Endodermal cell (in vitro differentiated cells): Measurements from ENCODE around the gene P2RY1. TPM values are rescaled to one million over a fixed set of nuclear protein-coding genes. Genes with fewer than 3 reads are reported as not detected.

Experiments
- DNase-seq: peaks from one replicate; pipeline ENCODE4 v3.0.0-alpha.2; 2017
- H3K27ac ChIP-seq: 2 replicates; pipeline ENCODE4 v1.5.1; 2013; ENCODE audit warnings: mild to moderate bottlenecking, low read depth, low read length, moderate library complexity
- H3K27me3 ChIP-seq: 2 replicates; pipeline ENCODE4 v1.6.1; 2013; ENCODE audit warnings: mild to moderate bottlenecking, low read length, moderate library complexity; ENCODE audit not compliant: insufficient read depth, control insufficient read depth, poor library complexity, severe bottlenecking
- H3K36me3 ChIP-seq: 2 replicates; pipeline ENCODE4 v1.7.0; 2013; ENCODE audit warnings: mild to moderate bottlenecking, low read length, moderate library complexity; ENCODE audit not compliant: control insufficient read depth, insufficient read depth
- H3K4me1 ChIP-seq: one replicate; pipeline ENCODE4 v1.7.0; 2013; ENCODE audit warnings: low read length; ENCODE audit not compliant: control insufficient read depth, insufficient read depth
- H3K4me3 ChIP-seq: 2 replicates; pipeline ENCODE4 v1.5.1; 2013; ENCODE audit warnings: mild to moderate bottlenecking, low read length, moderate library complexity
- H3K9ac ChIP-seq: 2 replicates; pipeline ENCODE4 v1.6.1; 2013; ENCODE audit warnings: mild to moderate bottlenecking, low read length, moderate library complexity; ENCODE audit not compliant: poor library complexity, severe bottlenecking; ENCODE audit errors: extremely low read depth
- H3K9me3 ChIP-seq: 2 replicates; pipeline ENCODE4 v1.6.1; 2013; ENCODE audit warnings: mild to moderate bottlenecking, low read length, moderate library complexity; ENCODE audit not compliant: control insufficient read depth
- H3K27ac Mint-ChIP-seq: 2 replicates; pipeline ENCODE4 v1.8.0; 2020; ENCODE audit warnings: mixed read lengths
- H3K27me3 Mint-ChIP-seq: 2 replicates; pipeline ENCODE4 v1.8.0; 2021; ENCODE audit warnings: mild to moderate bottlenecking, mixed read lengths; ENCODE audit not compliant: insufficient read depth
- H3K36me3 Mint-ChIP-seq: 2 replicates; pipeline ENCODE4 v1.8.0; 2020; ENCODE audit warnings: low read depth, mixed read lengths
- H3K4me1 Mint-ChIP-seq: 2 replicates; pipeline ENCODE4 v1.8.0; 2020; ENCODE audit warnings: mixed read lengths
- H3K4me3 Mint-ChIP-seq: 2 replicates; pipeline ENCODE4 v1.8.0; 2020; ENCODE audit warnings: mild to moderate bottlenecking, moderate library complexity, mixed read lengths
- H3K9me3 Mint-ChIP-seq: 2 replicates; pipeline ENCODE4 v1.8.0; 2020; ENCODE audit warnings: mild to moderate bottlenecking, mixed read lengths
- CTCF ChIP-seq: fragments of 200-600 bp; sonication (generic); conservative IDR thresholded peaks from 2 replicates; pipeline ENCODE4 v1.5.0; 2021; ENCODE audit warnings: antibody characterized with exemption, mild to moderate bottlenecking
- WGBS, 2 experiments: methylation state at CpG; one replicate each; pipeline versions ENCODE4 v1.1.5 to v1.1.7; 2013; ENCODE audit warnings: missing lambda C conversion rate in 2 of 2, mixed read lengths in 1 of 2; ENCODE audit not compliant: insufficient coverage in 1 of 2, insufficient read length in 1 of 2; 5-methylcytosine and 5-hydroxymethylcytosine counted together
- total RNA-seq, 2 donors: library from RNA; stranded (reverse); fragmentation: NEBNext Ultra II Directional in 1 of 2; extraction: Animal tissue kit (Norgen Biotek cat#: 25700) in 1 of 2; gene quantifications; 2 replicates in 1 of 2; 3 replicates in 1 of 2; pipeline ENCODE4 v1.2.1, GENCODE V29; 2021

The P2RY1 gene
- total RNA-seq, 2 donors from 2014 or later = 7.6 to 10.4 TPM

- no peak overlapping the region for H3K27ac Mint-ChIP-seq
- H3K9me3 ChIP-seq = peaks cover 6% of the 10 kb centered on the region
- no peak overlapping the region for H3K4me3 Mint-ChIP-seq
- no peak for DNase-seq
- H3K9me3 Mint-ChIP-seq = peaks cover 11% of the 10 kb centered on the region
- H3K4me3 ChIP-seq = no peak overlapping the region
- H3K9ac ChIP-seq = no peak overlapping the region
- H3K27me3 ChIP-seq = no peaks in the 10 kb centered on the region
- 86% methylated on average over 1 of the region's 2 CpGs; no CpG with 5 or more reads in 1 of the 2 experiments for WGBS, 2 experiments
- no peaks in the 10 kb centered on the region for H3K36me3 Mint-ChIP-seq
- H3K4me1 Mint-ChIP-seq = no peaks in the 10 kb centered on the region
- H3K4me1 ChIP-seq = no peaks in the 10 kb centered on the region
- no peaks in the 10 kb centered on the region for H3K36me3 ChIP-seq
- no peak overlapping the region for H3K27ac ChIP-seq
- TF ChIP-seq CTCF = no peak
- H3K27me3 Mint-ChIP-seq = no peaks in the 10 kb centered on the region
These were observed 18.3 kb downstream of the P2RY1 start for GRCh38 chr3:152853196-152853595.

GRCh38 chr3:152857082-152857481 lies 22.2 kb downstream of the P2RY1 start:
- H3K9me3 ChIP-seq = no peaks in the 10 kb centered on the region
- no peak for TF ChIP-seq CTCF
- no peaks in the 10 kb centered on the region for H3K4me1 ChIP-seq
- peaks cover 2% of the 10 kb centered on the region for H3K9me3 Mint-ChIP-seq
- no peaks in the 10 kb centered on the region for H3K36me3 Mint-ChIP-seq
- H3K36me3 ChIP-seq = no peaks in the 10 kb centered on the region
- H3K4me3 ChIP-seq = no peak overlapping the region
- no peaks in the 10 kb centered on the region for H3K4me1 Mint-ChIP-seq
- no peak overlapping the region for H3K9ac ChIP-seq
- no peak for DNase-seq
- 82 to 98% methylated on average over 1 of the region's 1 CpG for WGBS, 2 experiments
- H3K27me3 ChIP-seq = no peaks in the 10 kb centered on the region
- H3K27me3 Mint-ChIP-seq = no peaks in the 10 kb centered on the region
- no peak overlapping the region for H3K27ac Mint-ChIP-seq
- no peak overlapping the region for H3K27ac ChIP-seq
- H3K4me3 Mint-ChIP-seq = no peak overlapping the region

GRCh38 chr3:152858170-152858800 lies 23.4 kb downstream of the P2RY1 start:
- Histone ChIP-seq H3K9ac (no peak overlapping the region), H3K36me3 (no peaks in the 10 kb centered on the region), H3K4me1 (no peaks in the 10 kb centered on the region), H3K27me3 (no peaks in the 10 kb centered on the region), H3K27ac (no peak overlapping the region), H3K9me3 (no peaks in the 10 kb centered on the region), H3K4me3 (no peak overlapping the region)
- no peak for TF ChIP-seq CTCF
- 93 to 95% methylated on average over 4 of the region's 4 CpGs for WGBS, 2 experiments
- DNase-seq = no peak
- no peak overlapping the region for H3K4me3 Mint-ChIP-seq
- no peaks in the 10 kb centered on the region for H3K36me3 Mint-ChIP-seq
- no peaks in the 10 kb centered on the region for H3K4me1 Mint-ChIP-seq
- no peak overlapping the region for H3K27ac Mint-ChIP-seq
- no peaks in the 10 kb centered on the region for H3K27me3 Mint-ChIP-seq
- peaks cover 2% of the 10 kb centered on the region for H3K9me3 Mint-ChIP-seq
